Nephron progenitor cell (in vitro differentiated cells): ENCODE results near the gene MEF2B.
"Not testable (repeated sequence)": the region's sequence is repeated elsewhere in the genome, so short reads cannot be mapped to it uniquely, and the experiment has no call there.

ENCODE experiments used
- DNase-seq: peaks from one replicate; pipeline ENCODE4 v3.0.0; 2021
- H3K27ac Mint-ChIP-seq: 2 replicates; pipeline ENCODE4 v1.8.0; 2021; ENCODE audit warnings: mild to moderate bottlenecking, moderate library complexity, mixed read lengths
- H3K27me3 Mint-ChIP-seq: 2 replicates; pipeline ENCODE4 v1.8.0; 2021; ENCODE audit warnings: mild to moderate bottlenecking, low read depth, mixed read lengths; ENCODE audit not compliant: poor library complexity
- H3K36me3 Mint-ChIP-seq: 2 replicates; pipeline ENCODE4 v1.8.0; 2021; ENCODE audit warnings: low read depth, mixed read lengths
- H3K4me1 Mint-ChIP-seq: 2 replicates; pipeline ENCODE4 v1.8.0; 2021; ENCODE audit warnings: mixed read lengths
- H3K4me3 Mint-ChIP-seq: 2 replicates; pipeline ENCODE4 v1.8.0; 2021; ENCODE audit warnings: mild to moderate bottlenecking, moderate library complexity, mixed read lengths
- H3K9me3 Mint-ChIP-seq: 2 replicates; pipeline ENCODE4 v1.8.0; 2021; ENCODE audit warnings: mild to moderate bottlenecking, moderate library complexity, mixed read lengths
- TF ChIP-seq, protein P1 (sequence below): fragments of 200-600 bp; sonication (generic); IDR thresholded peaks from 2 replicates; pipeline ENCODE4 v1.5.0; 2021; ENCODE audit warnings: antibody characterized with exemption

The MEF2B gene

DNA sequence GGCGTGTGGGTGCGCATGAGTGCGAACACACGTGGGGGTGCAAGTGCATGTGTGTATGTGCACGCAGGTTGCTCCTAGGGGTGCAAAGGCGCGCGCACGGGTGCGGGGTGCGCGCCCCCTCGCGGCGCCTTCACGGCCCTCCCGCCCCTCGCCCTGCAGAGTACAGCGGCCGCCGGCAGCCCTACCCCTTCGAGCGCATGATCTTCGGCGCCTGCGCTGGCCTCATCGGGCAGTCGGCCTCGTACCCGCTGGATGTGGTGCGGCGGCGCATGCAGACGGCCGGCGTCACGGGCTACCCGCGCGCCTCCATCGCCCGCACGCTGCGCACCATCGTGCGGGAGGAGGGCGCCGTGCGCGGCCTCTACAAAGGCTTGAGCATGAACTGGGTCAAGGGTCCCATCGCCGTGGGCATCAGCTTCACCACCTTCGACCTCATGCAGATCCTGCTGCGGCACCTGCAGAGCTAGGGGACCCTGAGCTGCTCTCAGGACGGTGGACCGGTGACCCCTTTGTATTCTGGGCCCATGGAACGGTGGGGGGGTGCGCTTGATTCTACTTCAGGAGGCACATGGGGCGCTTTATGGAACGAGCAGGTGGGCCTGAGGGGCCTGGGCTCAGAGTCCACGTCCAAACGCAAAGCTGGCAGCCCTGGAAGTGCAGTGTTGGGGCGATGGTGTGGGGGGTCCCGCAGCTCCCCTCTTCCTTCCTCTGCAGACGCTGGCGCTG is 59.5 kb downstream of the MEF2B start:
- Mint-ChIP-seq H3K4me1 (peaks cover 58% of the 10 kb centered on the region), H3K27me3 (peaks cover 21% of the 10 kb centered on the region), H3K4me3 (no peak overlapping the region), H3K9me3 (no peaks in the 10 kb centered on the region), H3K27ac (no peak overlapping the region), H3K36me3 (peaks cover 4% of the 10 kb centered on the region)
- peak; percentile 74 for DNase-seq
- TF ChIP-seq, protein P1, sequence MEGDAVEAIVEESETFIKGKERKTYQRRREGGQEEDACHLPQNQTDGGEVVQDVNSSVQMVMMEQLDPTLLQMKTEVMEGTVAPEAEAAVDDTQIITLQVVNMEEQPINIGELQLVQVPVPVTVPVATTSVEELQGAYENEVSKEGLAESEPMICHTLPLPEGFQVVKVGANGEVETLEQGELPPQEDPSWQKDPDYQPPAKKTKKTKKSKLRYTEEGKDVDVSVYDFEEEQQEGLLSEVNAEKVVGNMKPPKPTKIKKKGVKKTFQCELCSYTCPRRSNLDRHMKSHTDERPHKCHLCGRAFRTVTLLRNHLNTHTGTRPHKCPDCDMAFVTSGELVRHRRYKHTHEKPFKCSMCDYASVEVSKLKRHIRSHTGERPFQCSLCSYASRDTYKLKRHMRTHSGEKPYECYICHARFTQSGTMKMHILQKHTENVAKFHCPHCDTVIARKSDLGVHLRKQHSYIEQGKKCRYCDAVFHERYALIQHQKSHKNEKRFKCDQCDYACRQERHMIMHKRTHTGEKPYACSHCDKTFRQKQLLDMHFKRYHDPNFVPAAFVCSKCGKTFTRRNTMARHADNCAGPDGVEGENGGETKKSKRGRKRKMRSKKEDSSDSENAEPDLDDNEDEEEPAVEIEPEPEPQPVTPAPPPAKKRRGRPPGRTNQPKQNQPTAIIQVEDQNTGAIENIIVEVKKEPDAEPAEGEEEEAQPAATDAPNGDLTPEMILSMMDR, result peak; percentile 39

DNA sequence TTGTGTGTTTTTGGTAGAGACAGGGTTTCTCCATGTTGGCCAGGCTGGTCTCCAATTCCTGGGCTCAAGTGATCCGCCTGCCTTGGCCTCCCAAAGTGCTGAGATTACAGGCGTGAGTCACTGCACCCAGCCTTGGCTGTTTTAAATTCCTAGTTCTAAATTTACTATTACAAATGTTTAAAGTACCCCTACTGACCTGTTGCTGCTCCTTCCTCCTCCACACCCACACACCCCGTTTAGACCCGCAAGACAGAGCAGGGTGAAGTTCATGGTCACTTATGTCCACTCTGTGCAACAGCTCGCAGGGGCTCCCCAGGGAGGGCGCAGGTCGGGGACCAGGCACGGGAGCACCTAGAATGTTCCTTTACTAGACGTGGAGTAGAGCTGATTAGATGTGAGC is 60.5 kb downstream of the MEF2B start:
- Mint-ChIP-seq H3K4me1 (peaks cover 68% of the 10 kb centered on the region), H3K4me3 (peak overlapping the region; percentile 37)
- DNase-seq, result no peak

GRCh38 chr19:19107654-19108053 is 62.4 kb downstream of the MEF2B start:
- peaks cover 11% of the 10 kb centered on the region for H3K36me3 Mint-ChIP-seq
- H3K4me1 Mint-ChIP-seq, result peaks cover 55% of the 10 kb centered on the region
- TF ChIP-seq, protein P1, result no peak
- no peaks in the 10 kb centered on the region for H3K9me3 Mint-ChIP-seq
- DNase-seq, result no peak
- H3K27ac Mint-ChIP-seq, result no peak overlapping the region
- H3K4me3 Mint-ChIP-seq, result no peak overlapping the region
- peaks cover 24% of the 10 kb centered on the region for H3K27me3 Mint-ChIP-seq

More for the DNA sequence above, 60.5 kb downstream of the MEF2B start:
- Mint-ChIP-seq H3K9me3 (no peaks in the 10 kb centered on the region), H3K36me3 (peaks cover 4% of the 10 kb centered on the region), H3K27me3 (peaks cover 24% of the 10 kb centered on the region), H3K27ac (no peak overlapping the region)
- TF ChIP-seq, protein P1, result no peak

- Mint-ChIP-seq H3K27me3 (peaks cover 22% of the 10 kb centered on the region), H3K4me1 (peaks cover 48% of the 10 kb centered on the region), H3K36me3 (peaks cover 11% of the 10 kb centered on the region)
- H3K9me3 Mint-ChIP-seq, DNase-seq, H3K4me3 Mint-ChIP-seq, H3K27ac Mint-ChIP-seq: not testable (repeated sequence)
Observed at GRCh38 chr19:19106938-19107337, 63.1 kb downstream of the MEF2B start.

DNA sequence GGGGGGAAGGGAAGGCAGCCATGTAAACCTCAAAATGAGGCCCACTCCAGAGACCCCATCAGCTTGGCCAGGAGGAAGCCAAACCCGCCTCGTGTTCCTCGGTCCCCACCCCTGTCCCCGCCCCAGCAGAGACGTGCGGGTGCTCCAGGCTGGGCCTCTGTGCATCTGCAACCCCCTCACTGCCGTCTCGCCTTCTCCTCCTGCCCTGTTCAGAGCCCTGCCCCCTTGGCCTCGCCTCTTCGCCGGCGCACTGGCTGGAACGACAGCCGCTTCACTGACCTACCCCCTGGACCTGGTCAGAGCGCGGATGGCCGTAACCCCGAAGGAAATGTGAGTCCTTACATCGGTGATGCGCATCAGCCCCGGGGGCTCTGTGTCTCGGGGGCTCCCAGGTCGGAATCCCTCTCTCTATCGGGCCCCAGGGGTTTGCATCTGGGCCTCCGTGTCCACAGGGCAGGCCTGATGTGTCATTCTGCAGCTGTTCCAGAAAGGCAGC is 64.0 kb downstream of the MEF2B start:
- Mint-ChIP-seq H3K4me3 (peak overlapping the region; percentile 77), H3K36me3 (peaks cover 11% of the 10 kb centered on the region), H3K27ac (peak overlapping the region; percentile 93), H3K9me3 (no peaks in the 10 kb centered on the region), H3K4me1 (peaks cover 43% of the 10 kb centered on the region), H3K27me3 (peaks cover 22% of the 10 kb centered on the region)
- TF ChIP-seq, protein P1, result no peak
- DNase-seq, result peak; percentile 72

- peaks cover 48% of the 10 kb centered on the region for H3K4me1 Mint-ChIP-seq
- DNase-seq, result peak; percentile 86
- peaks cover 11% of the 10 kb centered on the region for H3K36me3 Mint-ChIP-seq
- H3K27me3 Mint-ChIP-seq, result peaks cover 22% of the 10 kb centered on the region
- TF ChIP-seq, protein P1, result no peak
- H3K27ac Mint-ChIP-seq, result peak overlapping the region; percentile 93
- H3K4me3 Mint-ChIP-seq, result peak overlapping the region; percentile 77
- no peaks in the 10 kb centered on the region for H3K9me3 Mint-ChIP-seq
Observed at GRCh38 chr19:19105365-19106055, 64.6 kb downstream of the MEF2B start.
